Mesenchymal stem cell (in vitro differentiated cells and primary cell): Measurements from ENCODE around the gene RANBP17.

Experiments
- DNase-seq: peaks from one replicate; pipeline ENCODE4 v3.0.0-alpha.2; 2013
- H2AFZ ChIP-seq: one replicate; pipeline ENCODE4 v1.6.1; 2013; ENCODE audit warnings: low read depth, mild to moderate bottlenecking, control low read depth, inconsistent platforms, low read length, moderate library complexity
- H2AK5ac ChIP-seq: 2 replicates; pipeline ENCODE4 v1.6.1; 2013; ENCODE audit warnings: low read length, moderate library complexity, mild to moderate bottlenecking, inconsistent platforms; ENCODE audit not compliant: severe bottlenecking
- H2BK120ac ChIP-seq: one replicate; pipeline ENCODE4 v1.6.1; 2013; ENCODE audit warnings: low read depth, mild to moderate bottlenecking, inconsistent platforms, low read length, moderate library complexity
- H2BK12ac ChIP-seq, 2 experiments: one replicate each; pipeline ENCODE4 v1.6.1; 2013; ENCODE audit warnings: inconsistent platforms in 2 of 2, low read length in 2 of 2, mild to moderate bottlenecking in 2 of 2, moderate library complexity in 2 of 2, control low read depth in 1 of 2
- H2BK15ac ChIP-seq: one replicate; pipeline ENCODE4 v1.6.1; 2013; ENCODE audit warnings: mild to moderate bottlenecking, low read depth, inconsistent platforms; ENCODE audit not compliant: poor library complexity, severe bottlenecking
- H2BK5ac ChIP-seq: 2 replicates; pipeline ENCODE4 v1.6.1; 2013; ENCODE audit warnings: low read depth, mild to moderate bottlenecking, low read length, control low read depth, inconsistent platforms; ENCODE audit not compliant: poor library complexity, severe bottlenecking
- H3K14ac ChIP-seq, 2 experiments: one replicate each; pipeline ENCODE4 v1.6.1; 2013; ENCODE audit warnings: inconsistent platforms in 2 of 2, low read length in 2 of 2, control low read depth in 1 of 2, mild to moderate bottlenecking in 1 of 2, moderate library complexity in 1 of 2
- H3K18ac ChIP-seq, 2 experiments: one replicate each; pipeline ENCODE4 v1.6.1; 2013; ENCODE audit warnings: inconsistent platforms in 2 of 2, low read length in 2 of 2, control low read depth in 1 of 2, low read depth in 1 of 2, mild to moderate bottlenecking in 1 of 2
- H3K23ac ChIP-seq, 2 experiments: one replicate each; pipeline ENCODE4 v1.6.1; 2013; ENCODE audit warnings: inconsistent platforms in 2 of 2, low read length in 2 of 2, mild to moderate bottlenecking in 2 of 2, moderate library complexity in 2 of 2, control low read depth in 1 of 2
- H3K27ac ChIP-seq: 2 replicates; pipeline ENCODE4 v1.5.1; 2013; ENCODE audit warnings: mild to moderate bottlenecking, moderate library complexity, low read length, control low read depth, inconsistent platforms; ENCODE audit not compliant: poor library complexity, severe bottlenecking
- H3K27me3 ChIP-seq, 2 experiments: 2 replicates each; pipeline versions ENCODE4 v1.6.1 to v1.7.0; 2013; ENCODE audit warnings: low read length in 2 of 2, mild to moderate bottlenecking in 2 of 2, moderate library complexity in 2 of 2, control low read depth in 1 of 2, inconsistent platforms in 1 of 2; ENCODE audit not compliant: control insufficient read depth in 1 of 2, insufficient read depth in 1 of 2
- H3K36me3 ChIP-seq, 2 experiments: 2 replicates each; pipeline versions ENCODE4 v1.6.1 to v1.7.0; 2013; ENCODE audit warnings: low read length in 2 of 2, control low read depth in 1 of 2, inconsistent platforms in 1 of 2, low read depth in 1 of 2, mild to moderate bottlenecking in 1 of 2; ENCODE audit not compliant: insufficient read depth in 2 of 2, control insufficient read depth in 1 of 2
- H3K4ac ChIP-seq, 2 experiments: one replicate each; pipeline ENCODE4 v1.6.1; 2013; ENCODE audit warnings: inconsistent platforms in 2 of 2, low read length in 2 of 2, mild to moderate bottlenecking in 2 of 2, moderate library complexity in 2 of 2, control low read depth in 1 of 2, low read depth in 1 of 2
- H3K4me1 ChIP-seq: 2 replicates; pipeline ENCODE4 v1.6.1; 2013; ENCODE audit warnings: low read depth, low read length, control low read depth; ENCODE audit not compliant: control insufficient read depth, insufficient read depth
- H3K4me2 ChIP-seq: 2 replicates; pipeline ENCODE4 v1.6.1; 2013; ENCODE audit warnings: low read length, mild to moderate bottlenecking, inconsistent platforms; ENCODE audit not compliant: poor library complexity, severe bottlenecking
- H3K4me3 ChIP-seq, 2 experiments: 2 replicates each; pipeline versions ENCODE4 v1.5.1 to v1.7.0; 2013; ENCODE audit warnings: low read length in 2 of 2, mild to moderate bottlenecking in 2 of 2, control low read depth in 1 of 2, low read depth in 1 of 2; ENCODE audit not compliant: insufficient read depth in 1 of 2
- H3K79me1 ChIP-seq: replicated peaks from 2 replicates; pipeline ENCODE4 v1.6.1; 2013; ENCODE audit warnings: mild to moderate bottlenecking, control low read depth, low read length, inconsistent platforms; ENCODE audit not compliant: poor library complexity, severe bottlenecking
- H3K9ac ChIP-seq: 2 replicates; pipeline ENCODE4 v1.7.0; 2013; ENCODE audit warnings: mild to moderate bottlenecking, low read length, moderate library complexity
- H3K9me3 ChIP-seq: 2 replicates; pipeline ENCODE4 v1.7.0; 2013; ENCODE audit warnings: mild to moderate bottlenecking, low read length; ENCODE audit not compliant: control insufficient read depth
- H4K8ac ChIP-seq: one replicate; pipeline ENCODE4 v1.6.1; 2013; ENCODE audit warnings: inconsistent platforms, mild to moderate bottlenecking, low read length, moderate library complexity
- H4K91ac ChIP-seq: one replicate; pipeline ENCODE4 v1.6.1; 2013; ENCODE audit warnings: mild to moderate bottlenecking, low read length, inconsistent platforms
- WGBS: methylation state at CpG from one replicate; pipeline ENCODE4 v1.1.7; 2013; ENCODE audit warnings: mixed read lengths; 5-methylcytosine and 5-hydroxymethylcytosine counted together

RANBP17 gene

GRCh38 chr5:171258737-171259415 lies 397.1 kb downstream of the RANBP17 start:
- no peak overlapping the region for H3K18ac ChIP-seq
- H2AFZ ChIP-seq, result no peak overlapping the region
- H3K9me3 ChIP-seq, result no peaks in the 10 kb centered on the region
- H3K14ac ChIP-seq, result no peak overlapping the region
- H2BK15ac ChIP-seq, result no peak overlapping the region
- no peak overlapping the region for H2AK5ac ChIP-seq
- H3K27ac ChIP-seq, result no peak overlapping the region
- H4K8ac ChIP-seq, result no peak overlapping the region
- no peaks in the 10 kb centered on the region for H3K4me1 ChIP-seq
- H3K79me1 ChIP-seq, result no peaks in the 10 kb centered on the region
- H3K4ac ChIP-seq, result no peak overlapping the region
- H3K4me2 ChIP-seq, result no peak overlapping the region
- no peak overlapping the region for H3K4me3 ChIP-seq
- no peaks in the 10 kb centered on the region for H3K36me3 ChIP-seq
- WGBS, result no CpG with 5 or more reads among the region's 1 CpG
- no peak overlapping the region for H3K9ac ChIP-seq
- DNase-seq, result peak; percentile 40
- no peak overlapping the region for H2BK12ac ChIP-seq
- no peak overlapping the region for H4K91ac ChIP-seq
- H2BK120ac ChIP-seq, result no peak overlapping the region
- H3K23ac ChIP-seq, result no peak overlapping the region
- H3K27me3 ChIP-seq, result no peaks in the 10 kb centered on the region
- no peak overlapping the region for H2BK5ac ChIP-seq

- Histone ChIP-seq H3K79me1 (no peaks in the 10 kb centered on the region), H2BK15ac (no peak overlapping the region), H2BK5ac (no peak overlapping the region), H3K4me2 (no peak overlapping the region), H3K4me1 (no peaks in the 10 kb centered on the region), H2BK12ac (no peak overlapping the region), H3K9me3 (no peaks in the 10 kb centered on the region), H2AK5ac (no peak overlapping the region), H3K23ac (no peak overlapping the region), H3K27me3 (no peaks in the 10 kb centered on the region), H3K9ac (no peak overlapping the region), H3K14ac (no peak overlapping the region), H3K18ac (no peak overlapping the region), H2BK120ac (no peak overlapping the region), H2AFZ (no peak overlapping the region), H3K27ac (no peak overlapping the region), H3K4ac (no peak overlapping the region), H4K91ac (no peak overlapping the region), H4K8ac (no peak overlapping the region), H3K4me3 (no peak overlapping the region), H3K36me3 (no peaks in the 10 kb centered on the region)
- DNase-seq, result no peak
- WGBS, result 80% methylated on average over 1 of the region's 1 CpG
Measured at GRCh38 chr5:171261361-171261760, 399.5 kb downstream of the RANBP17 start.

- H3K36me3 ChIP-seq, result no peaks in the 10 kb centered on the region
Measured at GRCh38 chr5:171261904-171262303, 400.1 kb downstream of the RANBP17 start.

GRCh38 chr5:171263181-171263580 lies 401.4 kb downstream of the RANBP17 start:
- no peak overlapping the region for H2BK120ac ChIP-seq
- H3K4ac ChIP-seq, result no peak overlapping the region
- no peak overlapping the region for H3K23ac ChIP-seq
- no peaks in the 10 kb centered on the region for H3K79me1 ChIP-seq
- no peak overlapping the region for H2BK5ac ChIP-seq
- no peak overlapping the region for H3K9ac ChIP-seq
- no peak overlapping the region for H2AFZ ChIP-seq
- no peaks in the 10 kb centered on the region for H3K27me3 ChIP-seq
- no peak overlapping the region for H2BK12ac ChIP-seq
- no peak overlapping the region for H3K4me3 ChIP-seq
- no peak overlapping the region for H4K8ac ChIP-seq
- DNase-seq, result no peak
- no peak overlapping the region for H2BK15ac ChIP-seq
- H2AK5ac ChIP-seq, result no peak overlapping the region
- H4K91ac ChIP-seq, result no peak overlapping the region
- H3K4me2 ChIP-seq, result no peak overlapping the region
- no peaks in the 10 kb centered on the region for H3K9me3 ChIP-seq
- H3K18ac ChIP-seq, result no peak overlapping the region
- H3K4me1 ChIP-seq, result no peaks in the 10 kb centered on the region
- H3K27ac ChIP-seq, result no peak overlapping the region
- H3K36me3 ChIP-seq, result no peaks in the 10 kb centered on the region
- no peak overlapping the region for H3K14ac ChIP-seq

More at GRCh38 chr5:171261904-171262303, 400.1 kb downstream of the RANBP17 start:
- Histone ChIP-seq H3K27me3 (no peaks in the 10 kb centered on the region), H2BK120ac (no peak overlapping the region), H3K9me3 (no peaks in the 10 kb centered on the region), H2AFZ (no peak overlapping the region), H2AK5ac (no peak overlapping the region), H3K4me3 (no peak overlapping the region), H3K23ac (no peak overlapping the region), H2BK15ac (no peak overlapping the region), H3K4me2 (no peak overlapping the region), H3K79me1 (no peaks in the 10 kb centered on the region), H3K4me1 (no peaks in the 10 kb centered on the region), H3K4ac (no peak overlapping the region), H2BK5ac (no peak overlapping the region), H3K18ac (no peak overlapping the region), H3K14ac (no peak overlapping the region), H2BK12ac (no peak overlapping the region), H4K8ac (no peak overlapping the region), H4K91ac (no peak overlapping the region), H3K27ac (no peak overlapping the region), H3K9ac (no peak overlapping the region)
- DNase-seq, result no peak
- WGBS, result 98% methylated on average over 3 of the region's 4 CpGs
